Neural cell (in vitro differentiated cells): Measurements from ENCODE around the gene CLASP1. TPM values are rescaled to one million over a fixed set of nuclear protein-coding genes. Genes with fewer than 3 reads are reported as not detected.

ENCODE experiments used
- H2AFZ ChIP-seq: fragments of 200-600, 300-800 bp; sonication (generic), shearing (Covaris generic); 2 replicates; pipeline ENCODE4 v1.6.0; 2014; ENCODE audit warnings: low read depth, mild to moderate bottlenecking, antibody characterized with exemption, low read length, moderate library complexity
- H3F3A ChIP-seq: fragments of 200-600 bp; shearing (Covaris generic); 2 replicates; pipeline ENCODE4 v1.6.1; 2016; ENCODE audit warnings: mild to moderate bottlenecking, moderate library complexity, mixed read lengths, antibody characterized with exemption, low read length; ENCODE audit not compliant: insufficient read depth, poor library complexity, severe bottlenecking
- H3K27ac ChIP-seq: fragments of 200-600, 300-800 bp; sonication (generic), shearing (Covaris generic); 2 replicates; pipeline ENCODE4 v1.5.1; 2014; ENCODE audit warnings: mild to moderate bottlenecking, low read length, moderate library complexity
- H3K27me3 ChIP-seq: fragments of 300-800, 200-600 bp; sonication (generic), shearing (Covaris generic); 2 replicates; pipeline ENCODE4 v1.6.0; 2014; ENCODE audit warnings: mild to moderate bottlenecking, low read depth, low read length, moderate library complexity; ENCODE audit not compliant: insufficient read depth
- H3K36me3 ChIP-seq: fragments of 300-800, 200-600 bp; sonication (generic), shearing (Covaris generic); 2 replicates; pipeline ENCODE4 v1.5.1; 2014; ENCODE audit warnings: mild to moderate bottlenecking, antibody characterized with exemption, low read length, moderate library complexity; ENCODE audit not compliant: insufficient read depth
- H3K4me2 ChIP-seq: fragments of 300-800, 200-600 bp; sonication (generic), shearing (Covaris generic); 2 replicates; pipeline ENCODE4 v1.6.0; 2014; ENCODE audit warnings: mild to moderate bottlenecking, low read length
- H3K4me3 ChIP-seq: fragments of 300-800, 200-600 bp; sonication (generic), shearing (Covaris generic); 2 replicates; pipeline ENCODE4 v1.5.1; 2014; ENCODE audit warnings: mild to moderate bottlenecking, low read length, moderate library complexity
- H3K79me2 ChIP-seq: fragments of 200-600 bp; shearing (Covaris generic); replicated peaks from 2 replicates; pipeline ENCODE4 v1.6.0; 2014; ENCODE audit warnings: mild to moderate bottlenecking, low read length, moderate library complexity; ENCODE audit not compliant: insufficient read depth
- H3K9ac ChIP-seq: fragments of 300-800, 200-600 bp; sonication (generic), shearing (Covaris generic); 2 replicates; pipeline ENCODE4 v1.6.1; 2016; ENCODE audit warnings: mild to moderate bottlenecking, low read length, mixed read lengths
- H3K9me2 ChIP-seq: fragments of 200-600 bp; shearing (Covaris generic); 2 replicates; pipeline ENCODE4 v1.6.1; 2016; ENCODE audit warnings: mild to moderate bottlenecking, low read length, mixed read lengths; ENCODE audit not compliant: insufficient read depth
- H3K9me3 ChIP-seq: fragments of 200-600, 300-800 bp; sonication (generic), shearing (Covaris generic); 2 replicates; pipeline ENCODE4 v1.6.1; 2016; ENCODE audit warnings: mild to moderate bottlenecking, mixed run types, low read length, moderate library complexity, mixed read lengths
- H4K20me1 ChIP-seq: fragments of 200-600 bp; shearing (Covaris generic); 2 replicates; pipeline ENCODE4 v1.6.1; 2016; ENCODE audit warnings: mild to moderate bottlenecking, mixed run types; ENCODE audit not compliant: insufficient read depth
- EP300 ChIP-seq: fragments of 450-650 bp; conservative IDR thresholded peaks from 2 replicates; pipeline ENCODE4 v1.6.1; 2014; ENCODE audit warnings: antibody characterized with exemption, mild to moderate bottlenecking, moderate library complexity; ENCODE audit not compliant: poor library complexity, severe bottlenecking
- EZH2 ChIP-seq: fragments of 200-600, 300-800 bp; shearing (Covaris generic), sonication (generic); IDR thresholded peaks from 2 replicates; pipeline ENCODE4 v1.6.1; 2014; ENCODE audit warnings: antibody characterized with exemption, low read length, borderline replicate concordance, mild to moderate bottlenecking; ENCODE audit not compliant: insufficient read depth, poor library complexity, severe bottlenecking
- MXI1 ChIP-seq: fragments of 450-650 bp; conservative IDR thresholded peaks from 2 replicates; pipeline ENCODE4 v1.6.1; 2014; ENCODE audit warnings: antibody characterized with exemption, mild to moderate bottlenecking; ENCODE audit not compliant: poor library complexity, severe bottlenecking
- POLR2AphosphoS5 ChIP-seq: IDR thresholded peaks from 2 replicates; pipeline ENCODE4 v1.6.1; 2012
- RAD21 ChIP-seq: fragments of 450-650 bp; conservative IDR thresholded peaks from 2 replicates; pipeline ENCODE4 v1.6.1; 2014; ENCODE audit warnings: antibody characterized with exemption, mild to moderate bottlenecking, moderate library complexity
- SMC3 ChIP-seq: fragments of 450-650 bp; conservative IDR thresholded peaks from 2 replicates; pipeline ENCODE4 v1.6.1; 2014; ENCODE audit warnings: antibody characterized with exemption, mild to moderate bottlenecking, moderate library complexity; ENCODE audit not compliant: poor library complexity
- TAF1 ChIP-seq: IDR thresholded peaks from 2 replicates; pipeline ENCODE4 v1.6.1; 2012; ENCODE audit warnings: low read depth
- polyA plus RNA-seq: library from polyadenylated mRNA; depleted of rRNA; stranded (reverse); fragments of >200 nt; gene quantifications from 2 replicates; pipeline ENCODE4 v1.2.3, GENCODE V29; 2014
- TF ChIP-seq, protein P1 (sequence below): fragments of 450-650 bp; IDR thresholded peaks from 2 replicates; pipeline ENCODE4 v1.5.1; 2014; ENCODE audit warnings: antibody characterized with exemption, mild to moderate bottlenecking, moderate library complexity; ENCODE audit not compliant: poor library complexity, severe bottlenecking
- TF ChIP-seq, protein P2 (sequence below): IDR thresholded peaks from 2 replicates; pipeline ENCODE4 v1.6.1; 2012; ENCODE audit warnings: borderline replicate concordance

CLASP1 gene
- polyA plus RNA-seq, 1 donor from 2014 or later, result 41.3 TPM

DNA sequence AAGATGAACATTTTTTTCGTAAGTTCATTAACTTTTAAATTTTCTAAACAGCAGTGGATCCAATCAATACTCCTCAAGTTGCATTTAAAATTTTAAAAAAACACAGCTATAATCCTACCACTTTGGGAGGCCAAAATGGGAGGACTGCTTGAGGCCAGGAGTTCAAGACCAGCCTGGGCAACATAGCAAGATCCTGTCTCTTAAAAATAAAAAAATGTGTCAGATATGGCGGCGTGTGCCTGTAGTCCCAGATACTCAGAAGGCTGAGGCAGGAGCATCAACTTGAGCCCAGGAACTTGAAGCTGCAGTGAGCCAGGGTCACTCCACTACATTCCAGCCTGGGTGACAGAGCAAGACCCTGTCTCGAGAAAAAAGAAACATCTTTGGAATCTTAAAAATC is 178.3 kb downstream of the CLASP1 start:
- TF ChIP-seq RAD21 (no peak), EP300 (no peak), TAF1 (no peak), POLR2AphosphoS5 (no peak), SMC3 (no peak), EZH2 (no peak), MXI1 (no peak)
- TF ChIP-seq, protein P1, sequence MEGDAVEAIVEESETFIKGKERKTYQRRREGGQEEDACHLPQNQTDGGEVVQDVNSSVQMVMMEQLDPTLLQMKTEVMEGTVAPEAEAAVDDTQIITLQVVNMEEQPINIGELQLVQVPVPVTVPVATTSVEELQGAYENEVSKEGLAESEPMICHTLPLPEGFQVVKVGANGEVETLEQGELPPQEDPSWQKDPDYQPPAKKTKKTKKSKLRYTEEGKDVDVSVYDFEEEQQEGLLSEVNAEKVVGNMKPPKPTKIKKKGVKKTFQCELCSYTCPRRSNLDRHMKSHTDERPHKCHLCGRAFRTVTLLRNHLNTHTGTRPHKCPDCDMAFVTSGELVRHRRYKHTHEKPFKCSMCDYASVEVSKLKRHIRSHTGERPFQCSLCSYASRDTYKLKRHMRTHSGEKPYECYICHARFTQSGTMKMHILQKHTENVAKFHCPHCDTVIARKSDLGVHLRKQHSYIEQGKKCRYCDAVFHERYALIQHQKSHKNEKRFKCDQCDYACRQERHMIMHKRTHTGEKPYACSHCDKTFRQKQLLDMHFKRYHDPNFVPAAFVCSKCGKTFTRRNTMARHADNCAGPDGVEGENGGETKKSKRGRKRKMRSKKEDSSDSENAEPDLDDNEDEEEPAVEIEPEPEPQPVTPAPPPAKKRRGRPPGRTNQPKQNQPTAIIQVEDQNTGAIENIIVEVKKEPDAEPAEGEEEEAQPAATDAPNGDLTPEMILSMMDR, result no peak
- TF ChIP-seq, protein P2, sequence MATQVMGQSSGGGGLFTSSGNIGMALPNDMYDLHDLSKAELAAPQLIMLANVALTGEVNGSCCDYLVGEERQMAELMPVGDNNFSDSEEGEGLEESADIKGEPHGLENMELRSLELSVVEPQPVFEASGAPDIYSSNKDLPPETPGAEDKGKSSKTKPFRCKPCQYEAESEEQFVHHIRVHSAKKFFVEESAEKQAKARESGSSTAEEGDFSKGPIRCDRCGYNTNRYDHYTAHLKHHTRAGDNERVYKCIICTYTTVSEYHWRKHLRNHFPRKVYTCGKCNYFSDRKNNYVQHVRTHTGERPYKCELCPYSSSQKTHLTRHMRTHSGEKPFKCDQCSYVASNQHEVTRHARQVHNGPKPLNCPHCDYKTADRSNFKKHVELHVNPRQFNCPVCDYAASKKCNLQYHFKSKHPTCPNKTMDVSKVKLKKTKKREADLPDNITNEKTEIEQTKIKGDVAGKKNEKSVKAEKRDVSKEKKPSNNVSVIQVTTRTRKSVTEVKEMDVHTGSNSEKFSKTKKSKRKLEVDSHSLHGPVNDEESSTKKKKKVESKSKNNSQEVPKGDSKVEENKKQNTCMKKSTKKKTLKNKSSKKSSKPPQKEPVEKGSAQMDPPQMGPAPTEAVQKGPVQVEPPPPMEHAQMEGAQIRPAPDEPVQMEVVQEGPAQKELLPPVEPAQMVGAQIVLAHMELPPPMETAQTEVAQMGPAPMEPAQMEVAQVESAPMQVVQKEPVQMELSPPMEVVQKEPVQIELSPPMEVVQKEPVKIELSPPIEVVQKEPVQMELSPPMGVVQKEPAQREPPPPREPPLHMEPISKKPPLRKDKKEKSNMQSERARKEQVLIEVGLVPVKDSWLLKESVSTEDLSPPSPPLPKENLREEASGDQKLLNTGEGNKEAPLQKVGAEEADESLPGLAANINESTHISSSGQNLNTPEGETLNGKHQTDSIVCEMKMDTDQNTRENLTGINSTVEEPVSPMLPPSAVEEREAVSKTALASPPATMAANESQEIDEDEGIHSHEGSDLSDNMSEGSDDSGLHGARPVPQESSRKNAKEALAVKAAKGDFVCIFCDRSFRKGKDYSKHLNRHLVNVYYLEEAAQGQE, result no peak
- no peaks in the 10 kb centered on the region for H3K27me3 ChIP-seq
- H3F3A ChIP-seq, result peaks cover 3% of the 10 kb centered on the region
- H4K20me1 ChIP-seq, result no peaks in the 10 kb centered on the region
- H3K27ac ChIP-seq, result peak overlapping the region; percentile 67
- no peaks in the 10 kb centered on the region for H3K9me2 ChIP-seq
- no peak overlapping the region for H3K9ac ChIP-seq
- no peak overlapping the region for H2AFZ ChIP-seq
- no peaks in the 10 kb centered on the region for H3K9me3 ChIP-seq
- H3K79me2 ChIP-seq, result peaks cover 27% of the 10 kb centered on the region
- peaks cover 11% of the 10 kb centered on the region for H3K36me3 ChIP-seq
- peak overlapping the region; percentile 40 for H3K4me3 ChIP-seq
- peak overlapping the region; percentile 18 for H3K4me2 ChIP-seq

DNA sequence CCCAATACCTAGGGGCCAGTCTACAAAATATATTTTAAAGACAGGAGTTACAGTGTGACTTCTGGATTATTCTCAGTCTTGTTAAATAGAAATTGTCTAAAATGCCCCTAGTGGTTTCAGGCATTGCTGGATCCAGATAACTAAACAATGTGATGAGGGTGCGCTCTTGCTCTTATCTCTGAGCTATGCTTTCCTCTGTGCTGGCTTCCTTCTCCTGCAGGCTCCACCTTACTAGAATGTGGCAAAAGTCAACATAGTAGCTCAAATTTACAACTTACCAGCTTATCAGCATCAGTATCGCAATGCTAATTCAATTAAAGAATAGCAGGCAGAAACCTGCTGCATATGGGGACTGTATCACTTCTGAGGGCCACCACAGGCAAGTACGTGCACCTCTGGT is 179.9 kb downstream of the CLASP1 start:
- H4K20me1 ChIP-seq, result no peaks in the 10 kb centered on the region
- H3K9me2 ChIP-seq, result no peaks in the 10 kb centered on the region
- no peaks in the 10 kb centered on the region for H3K27me3 ChIP-seq
- H3K9ac ChIP-seq, result no peak overlapping the region
- no peak overlapping the region for H3K4me2 ChIP-seq
- no peak overlapping the region for H2AFZ ChIP-seq
- peaks cover 11% of the 10 kb centered on the region for H3K36me3 ChIP-seq
- TF ChIP-seq SMC3 (no peak), EZH2 (no peak), TAF1 (no peak), EP300 (no peak), MXI1 (no peak), RAD21 (no peak), POLR2AphosphoS5 (no peak)
- TF ChIP-seq, protein P1, result no peak
- TF ChIP-seq, protein P2, result no peak
- no peak overlapping the region for H3K27ac ChIP-seq
- peaks cover 3% of the 10 kb centered on the region for H3F3A ChIP-seq
- no peak overlapping the region for H3K4me3 ChIP-seq
- peaks cover 14% of the 10 kb centered on the region for H3K79me2 ChIP-seq
- H3K9me3 ChIP-seq, result no peaks in the 10 kb centered on the region
